ENCODE measurements around the gene DAND5.

DAND5 gene

DNA sequence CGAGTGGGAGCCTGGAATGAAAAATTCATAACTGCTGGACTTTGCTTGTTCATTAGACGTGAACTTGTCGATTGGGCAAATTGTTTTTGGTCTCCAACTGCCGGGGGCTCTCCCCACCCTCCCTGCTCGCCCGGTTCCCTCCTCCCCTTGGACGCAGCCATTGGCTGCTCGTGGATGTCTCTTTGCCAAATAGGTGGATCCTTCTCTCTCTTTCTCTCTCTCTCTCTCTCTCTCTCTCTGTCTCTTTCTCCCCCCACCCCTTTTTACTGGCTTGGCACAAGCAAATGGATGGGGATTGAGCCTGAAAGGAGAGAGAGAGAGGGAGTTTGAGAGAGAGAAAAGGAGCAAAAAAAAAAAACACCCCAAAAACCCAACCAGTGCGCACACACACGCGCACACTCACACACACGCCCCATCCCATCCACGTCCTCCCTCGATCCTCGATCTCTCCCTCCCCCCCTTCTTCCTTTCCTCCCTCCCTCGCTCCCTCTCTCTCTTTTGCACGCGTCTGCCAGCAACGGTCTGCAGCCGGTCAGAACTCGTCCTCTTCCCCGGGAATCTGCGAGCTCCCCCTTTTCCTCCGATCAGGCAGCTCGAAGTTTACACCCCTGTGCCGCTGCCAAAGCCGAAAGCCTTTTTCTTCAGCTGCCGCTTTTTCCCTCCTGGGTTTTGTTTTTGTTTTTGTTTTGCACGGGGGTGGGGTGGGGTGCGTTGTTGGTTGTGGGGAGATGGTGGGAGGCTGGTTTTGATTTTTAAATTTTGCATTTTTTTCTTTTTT lies 53.7 kb downstream of the DAND5 start:
- DNase-seq = no peak
- Mint-ChIP-seq H3K27me3 (peaks cover 39% of the 10 kb centered on the region), H3K36me3 (ENCODE audit: low read depth) (no peaks in the 10 kb centered on the region), H3K27ac (no peak overlapping the region), H3K4me1 (ENCODE audit: low read depth) (peaks cover 20% of the 10 kb centered on the region), H3K4me3 (peak overlapping the region; percentile 57), H3K9me3 (no peaks in the 10 kb centered on the region)

DNA sequence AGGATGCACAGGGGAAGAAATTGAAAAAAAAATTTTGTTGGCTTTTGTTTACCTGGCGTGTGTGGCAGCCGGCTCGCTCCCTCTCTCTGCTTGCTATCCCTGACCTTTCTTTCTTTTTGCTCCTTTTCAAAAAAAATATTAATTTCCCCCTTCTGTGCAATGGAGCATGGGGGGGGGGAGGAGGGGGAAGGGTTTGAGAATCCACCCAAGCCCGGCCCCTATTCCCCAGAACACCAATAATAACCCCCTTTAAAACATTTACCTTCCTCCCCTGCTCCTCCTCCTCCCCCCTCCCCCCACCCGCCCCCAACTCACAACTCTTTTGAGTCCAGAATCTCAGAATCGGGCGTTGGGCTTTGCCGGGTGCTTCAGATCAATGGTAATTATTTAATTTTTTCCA lies 54.3 kb downstream of the DAND5 start:
- no peak overlapping the region for H3K27ac Mint-ChIP-seq
- peaks cover 20% of the 10 kb centered on the region for H3K4me1 Mint-ChIP-seq (ENCODE audit: low read depth)
- H3K27me3 Mint-ChIP-seq = peaks cover 39% of the 10 kb centered on the region
- no peaks in the 10 kb centered on the region for H3K9me3 Mint-ChIP-seq
- H3K4me3 Mint-ChIP-seq = peak overlapping the region; percentile 64
- DNase-seq = no peak
- H3K36me3 Mint-ChIP-seq (ENCODE audit: low read depth) = no peaks in the 10 kb centered on the region
